GM10248 (cell line): ENCODE data around the gene KCNH5.

ENCODE experiments used
- CTCF ChIA-PET: fragments of 300-600 bp; sonication (Branson Sonifier 250); formaldehyde crosslinking; extraction: SDS; loops from one replicate; lab custom pipeline; 2021; ENCODE audit warnings: antibody characterized with exemption; lab: Yijun Ruan, JAX
- POLR2A ChIA-PET: fragments of 350-650 bp; sonication (Branson Sonifier 250); formaldehyde crosslinking; extraction: SDS; loops from one replicate; lab custom pipeline; 2020; ENCODE audit warnings: antibody characterized with exemption; lab: Yijun Ruan, JAX
- DNase-seq: peaks from one replicate; pipeline ENCODE4 v3.0.0; 2012; ENCODE audit errors: extremely low spot score
- CTCF ChIP-seq: IDR thresholded peaks from 2 replicates; pipeline ENCODE4 v1.5.1; 2012; ENCODE audit warnings: mild to moderate bottlenecking, low read depth; ENCODE audit errors: extremely low read depth, missing control alignments, control extremely low read depth

The KCNH5 gene

GRCh38 chr14:62654641-62655040, 390.6 kb downstream of the KCNH5 start:
- CTCF ChIA-PET, result interaction anchor here (0.6 kb wide), 1 partner anchor 24 kb away, joined by 3 read pairs; no protein-coding TSS in a partner anchor
- no peak for TF ChIP-seq CTCF
- POLR2A ChIA-PET, result no interaction called here
- no peak for DNase-seq
